GM12891 (cell line): ENCODE data around the gene TBRG4.

Source experiments
- POLR2A ChIP-seq: IDR thresholded peaks from 2 replicates; pipeline ENCODE4 v1.6.1; 2011; ENCODE audit warnings: low read depth, low read length, control low read depth
- POLR2AphosphoS5 ChIP-seq: IDR thresholded peaks from 2 replicates; pipeline ENCODE4 v1.6.1; 2011; ENCODE audit warnings: low read depth, low read length, control low read depth
- POU2F2 ChIP-seq: IDR thresholded peaks from 2 replicates; pipeline ENCODE4 v1.6.1; 2011; ENCODE audit warnings: low read depth, mild to moderate bottlenecking, control low read depth, low read length, moderate library complexity
- SPI1 ChIP-seq: IDR thresholded peaks from 2 replicates; pipeline ENCODE4 v1.6.1; 2011; ENCODE audit warnings: low read depth, low read length, control low read depth

DNA sequence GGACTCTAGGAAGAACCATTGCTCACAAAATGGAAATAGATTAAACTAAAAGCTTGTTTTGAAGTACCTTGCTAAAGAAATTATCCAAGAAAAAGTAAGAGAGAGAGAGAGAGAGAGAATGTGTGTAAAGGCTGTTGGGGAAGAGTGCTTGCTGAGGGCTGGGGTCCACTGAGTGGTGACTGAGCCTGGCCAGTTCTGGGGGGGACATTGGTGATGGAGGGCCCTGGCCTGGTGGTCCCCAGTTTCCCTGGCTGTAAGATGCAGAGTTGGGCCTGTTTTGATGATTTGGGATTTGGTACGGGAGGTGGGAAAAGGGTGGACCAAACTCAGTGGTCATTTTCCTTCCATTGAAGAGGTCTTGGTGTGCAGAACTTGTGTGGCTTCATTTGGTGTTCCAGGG lies 47.0 kb upstream of the TBRG4 start:
- TF ChIP-seq POLR2AphosphoS5: no peak
- TF ChIP-seq POLR2A: no peak
- no peak for TF ChIP-seq SPI1
- TF ChIP-seq POU2F2: no peak
